IPS DF 6.9 (cell line): ENCODE results near the gene SLC17A8.
"Not testable (repeated sequence)": the region's sequence is repeated elsewhere in the genome, so short reads cannot be mapped to it uniquely, and the experiment has no call there.

Experiments used
- DNase-seq: peaks from one replicate; pipeline ENCODE4 v3.0.0-alpha.2; 2013; ENCODE audit warnings: low read depth, low spot score
- H3K27ac ChIP-seq: one replicate; pipeline ENCODE4 v1.5.1; 2013; ENCODE audit warnings: low read length, control low read depth
- H3K27me3 ChIP-seq: 2 replicates; pipeline ENCODE4 v1.6.1; 2013; ENCODE audit warnings: mild to moderate bottlenecking, low read length; ENCODE audit not compliant: control insufficient read depth, insufficient read depth
- H3K36me3 ChIP-seq: 2 replicates; pipeline ENCODE4 v1.6.1; 2013; ENCODE audit warnings: low read length; ENCODE audit not compliant: control insufficient read depth, insufficient read depth
- H3K4me1 ChIP-seq: 2 replicates; pipeline ENCODE4 v1.6.1; 2013; ENCODE audit warnings: low read length; ENCODE audit not compliant: control insufficient read depth, insufficient read depth
- H3K4me3 ChIP-seq: 2 replicates; pipeline ENCODE4 v1.5.1; 2013; ENCODE audit warnings: mild to moderate bottlenecking, low read length
- H3K9me3 ChIP-seq: 2 replicates; pipeline ENCODE4 v1.6.1; 2013; ENCODE audit warnings: low read length, inconsistent platforms; ENCODE audit not compliant: control insufficient read depth, insufficient read depth
- WGBS: extraction: QIAGEN DNeasy Blood & Tissue Kit; methylation state at CpG from one replicate; pipeline ENCODE4 v1.1.7; 2013; ENCODE audit warnings: mixed read lengths, missing lambda C conversion rate; ENCODE audit not compliant: insufficient read length, insufficient coverage; 5-methylcytosine and 5-hydroxymethylcytosine counted together

SLC17A8 gene

DNA sequence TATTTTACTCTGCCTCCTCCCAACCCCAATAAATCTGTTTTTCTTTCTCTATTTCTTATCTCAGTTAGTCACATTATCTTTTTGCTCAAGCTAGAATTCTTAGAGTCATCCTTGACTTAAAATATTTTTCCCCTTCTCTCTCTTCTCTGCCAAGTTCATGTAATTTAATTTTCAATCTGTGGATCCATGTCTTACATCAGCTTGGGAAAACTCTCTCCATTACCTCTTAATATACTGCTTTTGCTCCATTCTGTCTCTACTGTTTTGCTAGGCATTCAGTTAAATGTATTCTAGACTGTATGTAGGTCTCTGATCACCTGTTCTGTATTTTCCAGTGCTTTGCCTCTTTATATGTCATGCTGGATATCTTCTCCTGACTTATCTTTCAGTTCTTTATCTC lies 65.8 kb downstream of the SLC17A8 start:
- no peaks in the 10 kb centered on the region for H3K4me1 ChIP-seq
- no peak overlapping the region for H3K27ac ChIP-seq
- DNase-seq, result no peak
- H3K27me3 ChIP-seq, result no peaks in the 10 kb centered on the region
- H3K36me3 ChIP-seq, result no peaks in the 10 kb centered on the region
- H3K9me3 ChIP-seq, result no peaks in the 10 kb centered on the region
- no peak overlapping the region for H3K4me3 ChIP-seq

DNA sequence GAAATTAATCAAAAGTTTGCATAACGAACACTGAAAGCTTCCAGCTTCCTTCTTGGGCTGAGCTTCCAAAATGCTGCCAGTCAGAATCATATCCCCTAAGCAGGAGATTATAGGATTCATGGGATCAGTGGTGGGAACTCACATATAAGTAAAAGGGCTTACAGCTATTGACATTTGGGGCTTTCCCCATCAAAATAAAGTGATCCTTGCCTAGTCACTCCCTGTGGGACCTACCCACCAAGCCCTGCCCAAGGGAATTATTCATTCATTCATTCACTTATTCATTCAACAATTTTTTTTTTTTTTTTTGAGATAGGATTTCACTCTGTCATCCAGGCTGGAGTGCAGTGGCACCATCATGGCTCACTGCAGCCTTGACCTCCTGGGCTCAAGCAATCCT lies 69.3 kb downstream of the SLC17A8 start:
- no peak overlapping the region for H3K4me3 ChIP-seq
- H3K36me3 ChIP-seq, result no peaks in the 10 kb centered on the region
- H3K4me1 ChIP-seq, result no peaks in the 10 kb centered on the region
- H3K27me3 ChIP-seq, result no peaks in the 10 kb centered on the region
- no peak overlapping the region for H3K27ac ChIP-seq
- no peaks in the 10 kb centered on the region for H3K9me3 ChIP-seq
- WGBS, result no CpG with 5 or more reads among the region's 1 CpG
- DNase-seq, result no peak

DNA sequence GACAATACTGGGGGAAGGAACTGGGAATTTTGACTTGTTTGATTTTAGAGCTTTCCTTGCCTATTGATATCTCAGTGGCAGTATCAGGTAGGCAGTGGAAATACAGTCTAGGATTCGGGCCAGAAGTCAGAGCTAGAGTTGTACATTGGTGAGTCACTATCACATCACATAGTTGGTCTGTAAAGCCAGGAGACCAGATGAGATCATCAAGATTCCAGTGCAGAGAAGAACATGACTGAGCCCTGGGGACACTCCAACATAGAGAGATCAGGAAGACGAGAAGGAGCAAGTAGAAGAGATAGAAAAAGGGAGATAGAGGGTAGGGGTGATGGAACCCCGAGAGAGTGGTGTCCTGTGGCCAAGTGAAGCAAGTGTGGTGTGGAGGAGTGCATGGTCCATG lies 70.2 kb downstream of the SLC17A8 start:
- no peaks in the 10 kb centered on the region for H3K9me3 ChIP-seq
- no peak overlapping the region for H3K4me3 ChIP-seq
- H3K4me1 ChIP-seq, result no peaks in the 10 kb centered on the region
- no peak overlapping the region for H3K27ac ChIP-seq
- no peaks in the 10 kb centered on the region for H3K36me3 ChIP-seq
- no peak for DNase-seq
- WGBS, result no CpG with 5 or more reads among the region's 3 CpGs
- no peaks in the 10 kb centered on the region for H3K27me3 ChIP-seq

DNA sequence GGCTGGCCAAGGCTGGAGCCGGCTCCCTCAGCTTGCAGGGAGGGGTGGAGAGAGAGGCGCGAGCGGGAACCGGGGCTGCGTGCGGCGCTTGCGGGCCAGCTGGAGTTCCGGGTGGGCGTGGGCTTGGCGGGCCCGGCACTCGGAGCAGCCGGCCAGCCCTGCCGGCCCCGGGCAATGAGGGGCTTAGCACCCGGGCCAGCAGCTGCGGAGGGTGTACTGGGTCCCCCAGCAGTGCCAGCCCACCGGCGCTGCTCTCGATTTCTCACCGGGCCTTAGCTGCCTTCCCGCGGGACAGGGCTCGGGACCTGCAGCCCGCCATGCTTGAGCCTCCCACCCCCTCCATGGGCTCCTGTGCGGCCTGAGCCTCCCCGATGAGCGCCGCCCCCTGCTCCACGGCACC lies 73.4 kb downstream of the SLC17A8 start:
- not testable (repeated sequence) for DNase-seq, H3K4me1 ChIP-seq, H3K36me3 ChIP-seq, H3K9me3 ChIP-seq, H3K27me3 ChIP-seq, H3K4me3 ChIP-seq, H3K27ac ChIP-seq
- no CpG with 5 or more reads among the region's 32 CpGs for WGBS

DNA sequence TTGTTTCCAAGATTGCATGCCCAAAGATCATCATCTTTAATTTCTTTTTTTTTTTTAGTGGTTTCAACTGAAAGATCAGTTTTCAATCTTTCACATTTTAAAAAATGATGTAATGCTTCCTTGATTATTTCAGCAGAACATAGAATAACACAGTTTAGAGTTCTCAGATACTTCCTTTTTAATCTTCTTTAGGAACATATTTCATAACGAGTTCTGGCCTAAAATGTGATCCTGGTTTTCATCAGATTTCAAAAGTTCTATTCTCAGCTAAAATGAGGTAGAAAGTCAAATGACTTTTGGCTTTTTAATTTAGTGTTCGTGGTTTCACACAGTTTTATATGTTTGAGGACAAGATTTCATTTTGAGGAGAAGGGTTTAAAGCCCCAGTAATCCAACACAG lies 76.8 kb downstream of the SLC17A8 start:
- Histone ChIP-seq H3K36me3 (no peaks in the 10 kb centered on the region), H3K4me3 (no peak overlapping the region), H3K4me1 (no peaks in the 10 kb centered on the region), H3K27me3 (no peaks in the 10 kb centered on the region), H3K27ac (no peak overlapping the region), H3K9me3 (no peaks in the 10 kb centered on the region)
- no CpG with 5 or more reads among the region's 2 CpGs for WGBS
- no peak for DNase-seq

DNA sequence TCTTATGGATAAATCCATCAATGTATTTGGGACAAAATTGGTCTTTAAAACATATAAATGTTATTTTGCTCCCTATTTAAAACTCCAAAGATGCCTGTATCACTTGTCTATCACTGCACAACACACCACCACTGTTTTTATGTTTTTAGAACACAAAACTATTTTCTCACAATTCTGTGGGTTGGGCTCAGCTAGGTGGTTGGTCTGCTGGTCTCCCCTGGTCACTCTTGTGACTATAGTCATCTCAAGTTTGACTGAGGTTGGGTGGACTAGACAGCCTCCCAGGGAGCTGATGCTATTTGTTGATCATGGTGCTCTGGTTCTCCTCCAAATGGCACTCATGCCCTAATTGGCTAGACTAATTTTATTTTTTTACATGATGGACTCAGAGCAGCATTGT lies 77.3 kb downstream of the SLC17A8 start:
- no peaks in the 10 kb centered on the region for H3K27me3 ChIP-seq
- H3K27ac ChIP-seq, result no peak overlapping the region
- no peaks in the 10 kb centered on the region for H3K36me3 ChIP-seq
- no peaks in the 10 kb centered on the region for H3K9me3 ChIP-seq
- H3K4me3 ChIP-seq, result no peak overlapping the region
- DNase-seq, result no peak
- H3K4me1 ChIP-seq, result no peaks in the 10 kb centered on the region

DNA sequence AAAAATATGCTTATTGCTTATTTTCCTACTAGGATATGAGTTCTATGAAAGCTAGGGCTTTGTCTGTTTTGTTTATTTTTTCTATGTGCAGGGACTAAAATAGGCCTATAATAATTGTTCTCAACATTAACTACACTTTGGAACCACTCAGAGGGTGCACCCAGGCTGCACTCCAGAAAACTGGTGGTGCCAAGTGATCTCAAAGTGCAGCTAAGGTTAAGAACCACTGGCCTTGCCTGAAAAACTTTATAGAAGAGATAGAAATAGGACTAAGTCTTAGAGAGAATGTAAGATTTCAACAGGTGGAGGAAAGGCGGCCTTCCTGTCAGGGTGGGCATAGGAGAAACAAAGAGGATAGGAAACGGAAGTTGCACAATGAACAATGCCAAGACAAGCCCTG lies 79.1 kb downstream of the SLC17A8 start:
- no CpG with 5 or more reads among the region's 2 CpGs for WGBS
- H3K9me3 ChIP-seq, result no peaks in the 10 kb centered on the region

DNA sequence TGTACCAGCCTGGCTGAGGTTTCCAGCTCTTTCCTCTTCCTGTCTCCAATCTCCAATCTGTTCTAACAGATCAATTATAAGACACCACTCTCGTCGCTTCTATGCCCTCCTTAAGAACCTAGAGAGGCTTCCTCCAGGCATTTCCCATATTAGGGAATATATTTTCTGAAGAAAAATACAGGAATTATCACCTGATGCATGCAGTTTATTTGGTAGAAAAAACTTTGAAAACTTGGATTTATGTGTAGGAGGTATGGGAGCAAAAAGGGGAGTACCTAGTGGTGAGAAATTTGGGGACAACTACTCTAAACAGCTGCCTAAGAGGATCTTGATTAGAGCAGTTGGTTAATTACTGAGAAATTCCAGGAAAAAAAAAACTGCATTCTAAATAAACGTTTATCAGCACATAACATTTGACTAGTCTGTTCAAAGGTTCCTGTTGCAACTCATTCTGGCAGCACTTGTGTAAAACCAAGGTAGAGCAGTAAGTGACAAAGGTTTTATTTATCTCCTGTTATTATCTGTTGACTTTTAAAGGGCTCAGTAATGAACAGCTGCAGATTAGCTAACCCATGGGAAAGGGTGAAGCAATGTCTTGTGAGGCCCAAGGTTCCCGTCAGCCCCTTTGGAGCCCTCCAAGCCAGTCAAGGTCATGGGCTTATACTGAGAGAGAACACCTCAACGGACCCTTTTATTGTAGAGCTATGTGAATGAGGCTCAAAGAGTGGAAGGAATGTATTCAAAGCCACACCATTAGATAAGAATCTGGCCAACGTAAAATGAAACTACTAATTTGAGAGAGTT lies 80.4 kb downstream of the SLC17A8 start:
- no peak for DNase-seq
- Histone ChIP-seq H3K4me1 (no peaks in the 10 kb centered on the region), H3K27ac (no peak overlapping the region), H3K4me3 (no peak overlapping the region), H3K36me3 (no peaks in the 10 kb centered on the region), H3K27me3 (no peaks in the 10 kb centered on the region), H3K9me3 (no peaks in the 10 kb centered on the region)
- no CpG with 5 or more reads among the region's 6 CpGs for WGBS

More for the DNA sequence above, 79.1 kb downstream of the SLC17A8 start:
- H3K4me1 ChIP-seq, result no peaks in the 10 kb centered on the region
- no peak overlapping the region for H3K4me3 ChIP-seq
- no peak for DNase-seq
- no peak overlapping the region for H3K27ac ChIP-seq
- no peaks in the 10 kb centered on the region for H3K27me3 ChIP-seq
- H3K36me3 ChIP-seq, result no peaks in the 10 kb centered on the region

DNA sequence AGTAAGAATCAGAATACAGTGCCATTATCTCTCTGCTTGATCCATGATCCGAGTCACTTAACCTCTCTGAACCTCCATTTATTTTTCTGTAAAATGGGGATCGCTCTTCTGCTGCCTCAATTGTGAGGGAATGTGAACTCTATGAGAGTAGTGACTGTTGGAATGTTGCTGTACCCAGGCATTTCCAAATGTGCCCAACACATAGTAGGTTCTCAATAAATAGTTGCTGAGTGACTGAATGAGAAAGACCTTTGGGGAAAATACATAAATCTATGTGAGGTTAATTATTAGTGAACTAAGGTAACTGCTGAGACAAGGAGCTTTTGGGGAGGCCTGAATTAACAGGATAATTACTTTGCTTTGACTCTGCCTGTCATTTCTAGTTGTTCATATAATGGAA lies 82.9 kb downstream of the SLC17A8 start:
- Histone ChIP-seq H3K27me3 (no peaks in the 10 kb centered on the region), H3K4me1 (no peaks in the 10 kb centered on the region), H3K36me3 (no peaks in the 10 kb centered on the region), H3K27ac (no peak overlapping the region), H3K4me3 (no peak overlapping the region), H3K9me3 (no peaks in the 10 kb centered on the region)
- DNase-seq, result no peak
- no CpG with 5 or more reads among the region's 2 CpGs for WGBS

DNA sequence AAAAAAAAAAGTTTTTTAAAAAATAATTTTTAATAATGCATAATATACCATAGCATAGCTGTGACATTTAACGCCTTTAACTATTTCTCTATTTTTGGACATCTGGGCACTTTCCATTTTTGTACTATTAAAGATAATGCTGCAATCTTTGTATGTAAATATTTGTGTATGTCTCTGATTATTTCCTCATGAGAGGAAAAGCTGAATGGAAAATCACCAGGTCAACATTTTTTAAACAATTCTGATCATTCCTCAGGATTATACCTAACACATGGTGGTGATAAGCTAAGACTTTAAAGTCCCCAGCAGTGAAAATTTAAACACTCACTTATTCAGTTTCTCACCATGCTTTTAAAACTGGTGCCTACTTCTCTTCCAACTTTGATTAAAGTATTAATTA lies 85.5 kb downstream of the SLC17A8 start:
- H3K4me1 ChIP-seq, result no peaks in the 10 kb centered on the region
- DNase-seq, result no peak
- no peaks in the 10 kb centered on the region for H3K9me3 ChIP-seq
- no peak overlapping the region for H3K27ac ChIP-seq
- H3K4me3 ChIP-seq, result no peak overlapping the region
- no CpG with 5 or more reads among the region's 1 CpG for WGBS
- no peaks in the 10 kb centered on the region for H3K36me3 ChIP-seq
- no peaks in the 10 kb centered on the region for H3K27me3 ChIP-seq

DNA sequence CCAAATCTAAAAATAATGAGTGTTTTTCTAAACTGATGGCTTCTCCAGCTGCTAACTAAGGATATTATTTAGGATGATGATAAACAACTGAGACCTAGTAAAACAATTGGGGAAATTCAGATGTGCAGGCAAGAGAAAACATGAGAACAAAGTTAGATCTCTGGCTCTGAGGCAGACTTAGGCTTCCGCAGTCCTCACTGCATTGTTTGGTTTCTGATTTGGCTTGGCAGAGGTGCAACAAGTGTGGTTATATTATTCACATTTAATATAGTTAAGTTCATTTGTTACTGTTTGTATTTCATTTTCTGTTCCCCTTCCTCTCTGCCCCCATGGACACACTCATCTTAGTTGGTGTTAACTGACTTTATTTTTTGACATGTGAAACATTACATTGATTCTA lies 86.6 kb downstream of the SLC17A8 start:
- WGBS, result no CpG with 5 or more reads among the region's 1 CpG
- Histone ChIP-seq H3K36me3 (no peaks in the 10 kb centered on the region), H3K9me3 (no peaks in the 10 kb centered on the region), H3K27ac (no peak overlapping the region), H3K27me3 (no peaks in the 10 kb centered on the region), H3K4me3 (no peak overlapping the region), H3K4me1 (no peaks in the 10 kb centered on the region)
- no peak for DNase-seq
